ENCODE results near the gene TRIM13. TPM values are rescaled to one million over a fixed set of nuclear protein-coding genes. Genes with fewer than 3 reads are reported as not detected.
A peak's percentile ranks its signal among the peaks of the same experiment; 100 is the strongest.

The TRIM13 gene
- total and polyA plus RNA-seq, 7 donors = 14.7 to 25.9 (median 20.6) TPM

GRCh38 chr13:49998714-49999624 is 2.1 kb downstream of the TRIM13 start:
- 70 to 75% (median 74%) methylated on average over 22 of the region's 22 CpGs for WGBS, 3 donors
- Histone ChIP-seq H3K36me3 (ENCODE audit: insufficient read depth in 1 of 2, low read depth in 1 of 2) (peaks cover 8 to 51% of the 10 kb centered on the region in 2 donors), H3K27ac (peak overlapping the region; percentile 98), H3K4me1 (peaks cover 52% of the 10 kb centered on the region), H3K9me3 (no peaks in the 10 kb centered on the region), H3K4me3 (peak overlapping the region; percentile 86), H3K27me3 (ENCODE audit: insufficient read depth in 3 of 3, low read length in 2 of 3) (no peaks in the 10 kb centered on the region)
- intact Hi-C loops (cut with DNase I) = loop anchor here (5.0 to 10.0 kb wide), 4 partner anchors 68 to 538 kb away; no protein-coding TSS in a partner anchor
- ATAC-seq (no peak), DNase-seq (no peak)
- TF ChIP-seq CTCF (IDR thresholded peaks at IDR 0.05) = no peak

- H3K27ac ChIP-seq = peak overlapping the region; percentile 47
- H3K4me1 ChIP-seq = peaks cover 52% of the 10 kb centered on the region
- ATAC-seq (no peak), DNase-seq (no peak)
- H3K4me3 ChIP-seq = peak overlapping the region; percentile 16
- no peaks in the 10 kb centered on the region for H3K27me3 ChIP-seq (ENCODE audit: insufficient read depth in 3 of 3, low read length in 2 of 3)
- intact Hi-C loops (cut with DNase I) = no loop called here
- WGBS, 3 donors = 16 to 53% (median 23%) methylated on average over 1 of the region's 1 CpG
- peaks cover 8 to 65% of the 10 kb centered on the region in 2 donors for H3K36me3 ChIP-seq (ENCODE audit: insufficient read depth in 1 of 2, low read depth in 1 of 2)
- H3K9me3 ChIP-seq = no peaks in the 10 kb centered on the region
- TF ChIP-seq CTCF (IDR thresholded peaks at IDR 0.05) = no peak
These were observed 4.4 kb downstream of the TRIM13 start for GRCh38 chr13:50001287-50001686.

- 95 to 97% (median 96%) methylated on average over 6 to 7 of the region's 7 CpGs for WGBS, 3 donors
- Histone ChIP-seq H3K9me3 (no peaks in the 10 kb centered on the region), H3K27ac (no peak overlapping the region), H3K4me1 (peaks cover 13% of the 10 kb centered on the region), H3K4me3 (no peak overlapping the region), H3K27me3 (ENCODE audit: insufficient read depth in 3 of 3, low read length in 2 of 3) (no peaks in the 10 kb centered on the region), H3K36me3 (ENCODE audit: insufficient read depth in 1 of 2, low read depth in 1 of 2) (peaks cover 0 to 73% of the 10 kb centered on the region in 2 donors)
- intact Hi-C loops (cut with DNase I) = no loop called here
- DNase-seq (no peak), ATAC-seq (no peak)
- TF ChIP-seq CTCF (IDR thresholded peaks at IDR 0.05) = no peak
These were observed 9.7 kb downstream of the TRIM13 start for GRCh38 chr13:50006426-50007135.

GRCh38 chr13:50011461-50011860 is 14.6 kb downstream of the TRIM13 start:
- 55 to 70% (median 58%) methylated on average over 1 of the region's 1 CpG for WGBS, 3 donors
- Histone ChIP-seq H3K4me1 (peaks cover 6% of the 10 kb centered on the region), H3K27me3 (ENCODE audit: insufficient read depth in 3 of 3, low read length in 2 of 3) (no peaks in the 10 kb centered on the region), H3K9me3 (no peaks in the 10 kb centered on the region), H3K4me3 (no peak overlapping the region), H3K27ac (no peak overlapping the region), H3K36me3 (ENCODE audit: insufficient read depth in 1 of 2, low read depth in 1 of 2) (peaks cover 7 to 64% of the 10 kb centered on the region in 2 donors)
- DNase-seq (no peak), ATAC-seq (no peak)
- intact Hi-C loops (cut with DNase I) = no loop called here
- TF ChIP-seq CTCF (IDR thresholded peaks at IDR 0.05) = no peak
